ENCODE results near the gene RARB. TPM values are rescaled to one million over a fixed set of nuclear protein-coding genes. Genes with fewer than 3 reads are reported as not detected.

RARB gene
- total RNA-seq, 1 donor from 2014 or later, result not detected

GRCh38 chr3:25405335-25405734 is 22.7 kb upstream of the RARB start:
- TF ChIP-seq, protein P1, sequence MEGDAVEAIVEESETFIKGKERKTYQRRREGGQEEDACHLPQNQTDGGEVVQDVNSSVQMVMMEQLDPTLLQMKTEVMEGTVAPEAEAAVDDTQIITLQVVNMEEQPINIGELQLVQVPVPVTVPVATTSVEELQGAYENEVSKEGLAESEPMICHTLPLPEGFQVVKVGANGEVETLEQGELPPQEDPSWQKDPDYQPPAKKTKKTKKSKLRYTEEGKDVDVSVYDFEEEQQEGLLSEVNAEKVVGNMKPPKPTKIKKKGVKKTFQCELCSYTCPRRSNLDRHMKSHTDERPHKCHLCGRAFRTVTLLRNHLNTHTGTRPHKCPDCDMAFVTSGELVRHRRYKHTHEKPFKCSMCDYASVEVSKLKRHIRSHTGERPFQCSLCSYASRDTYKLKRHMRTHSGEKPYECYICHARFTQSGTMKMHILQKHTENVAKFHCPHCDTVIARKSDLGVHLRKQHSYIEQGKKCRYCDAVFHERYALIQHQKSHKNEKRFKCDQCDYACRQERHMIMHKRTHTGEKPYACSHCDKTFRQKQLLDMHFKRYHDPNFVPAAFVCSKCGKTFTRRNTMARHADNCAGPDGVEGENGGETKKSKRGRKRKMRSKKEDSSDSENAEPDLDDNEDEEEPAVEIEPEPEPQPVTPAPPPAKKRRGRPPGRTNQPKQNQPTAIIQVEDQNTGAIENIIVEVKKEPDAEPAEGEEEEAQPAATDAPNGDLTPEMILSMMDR (IDR thresholded peaks at IDR 0.05; ENCODE audit: unreplicated experiment), result no peak
- Mint-ChIP-seq H3K9me3 (ENCODE audit: unreplicated experiment) (no peaks in the 10 kb centered on the region), H3K27me3 (ENCODE audit: unreplicated experiment) (no peaks in the 10 kb centered on the region), H3K4me1 (ENCODE audit: unreplicated experiment) (no peaks in the 10 kb centered on the region), H3K27ac (ENCODE audit: unreplicated experiment) (no peak overlapping the region), H3K36me3 (ENCODE audit: low read depth, unreplicated experiment) (no peaks in the 10 kb centered on the region), H3K4me3 (ENCODE audit: unreplicated experiment) (no peak overlapping the region)
- DNase-seq (ENCODE audit: low spot score), result no peak

- DNase-seq (ENCODE audit: low spot score), result no peak
- TF ChIP-seq, protein P1 (IDR thresholded peaks at IDR 0.05; ENCODE audit: unreplicated experiment), result no peak
- H3K36me3 Mint-ChIP-seq (ENCODE audit: low read depth, unreplicated experiment), result no peaks in the 10 kb centered on the region
- no peak overlapping the region for H3K4me3 Mint-ChIP-seq (ENCODE audit: unreplicated experiment)
- no peaks in the 10 kb centered on the region for H3K27me3 Mint-ChIP-seq (ENCODE audit: unreplicated experiment)
- no peaks in the 10 kb centered on the region for H3K4me1 Mint-ChIP-seq (ENCODE audit: unreplicated experiment)
- H3K27ac Mint-ChIP-seq (ENCODE audit: unreplicated experiment), result no peak overlapping the region
- H3K9me3 Mint-ChIP-seq (ENCODE audit: unreplicated experiment), result no peaks in the 10 kb centered on the region
Measured at GRCh38 chr3:25410703-25411102, 17.4 kb upstream of the RARB start.

DNA sequence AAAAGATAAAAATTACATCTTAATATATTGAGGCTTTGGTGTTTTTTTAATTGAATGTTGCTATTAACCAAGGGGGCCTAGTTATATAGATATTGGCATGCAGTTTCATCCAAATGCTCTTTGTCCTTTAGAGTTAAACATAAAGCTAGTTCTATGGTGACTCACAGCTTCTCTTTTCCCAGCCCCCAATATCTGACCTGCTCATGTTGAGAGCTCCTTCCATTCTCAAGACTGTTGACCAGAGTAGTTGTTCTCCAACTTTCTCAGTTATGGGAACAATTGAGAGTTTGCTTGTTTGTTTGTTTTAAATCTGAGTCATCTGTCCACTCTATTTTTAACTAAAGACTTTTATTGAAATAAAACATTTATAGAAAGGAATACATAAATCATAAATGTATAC is 15.8 kb upstream of the RARB start:
- DNase-seq (ENCODE audit: low spot score), result no peak
- H3K4me1 Mint-ChIP-seq (ENCODE audit: unreplicated experiment), result no peaks in the 10 kb centered on the region
- H3K36me3 Mint-ChIP-seq (ENCODE audit: low read depth, unreplicated experiment), result no peaks in the 10 kb centered on the region
- no peaks in the 10 kb centered on the region for H3K9me3 Mint-ChIP-seq (ENCODE audit: unreplicated experiment)
- no peak overlapping the region for H3K4me3 Mint-ChIP-seq (ENCODE audit: unreplicated experiment)
- no peak overlapping the region for H3K27ac Mint-ChIP-seq (ENCODE audit: unreplicated experiment)
- H3K27me3 Mint-ChIP-seq (ENCODE audit: unreplicated experiment), result no peaks in the 10 kb centered on the region
- TF ChIP-seq, protein P1 (IDR thresholded peaks at IDR 0.05; ENCODE audit: unreplicated experiment), result no peak

GRCh38 chr3:25416176-25416575 is 11.9 kb upstream of the RARB start:
- Mint-ChIP-seq H3K4me3 (ENCODE audit: unreplicated experiment) (no peak overlapping the region), H3K36me3 (ENCODE audit: low read depth, unreplicated experiment) (no peaks in the 10 kb centered on the region), H3K4me1 (ENCODE audit: unreplicated experiment) (no peaks in the 10 kb centered on the region), H3K27me3 (ENCODE audit: unreplicated experiment) (no peaks in the 10 kb centered on the region), H3K27ac (ENCODE audit: unreplicated experiment) (no peak overlapping the region), H3K9me3 (ENCODE audit: unreplicated experiment) (no peaks in the 10 kb centered on the region)
- TF ChIP-seq, protein P1 (IDR thresholded peaks at IDR 0.05; ENCODE audit: unreplicated experiment), result no peak
- no peak for DNase-seq (ENCODE audit: low spot score)

DNA sequence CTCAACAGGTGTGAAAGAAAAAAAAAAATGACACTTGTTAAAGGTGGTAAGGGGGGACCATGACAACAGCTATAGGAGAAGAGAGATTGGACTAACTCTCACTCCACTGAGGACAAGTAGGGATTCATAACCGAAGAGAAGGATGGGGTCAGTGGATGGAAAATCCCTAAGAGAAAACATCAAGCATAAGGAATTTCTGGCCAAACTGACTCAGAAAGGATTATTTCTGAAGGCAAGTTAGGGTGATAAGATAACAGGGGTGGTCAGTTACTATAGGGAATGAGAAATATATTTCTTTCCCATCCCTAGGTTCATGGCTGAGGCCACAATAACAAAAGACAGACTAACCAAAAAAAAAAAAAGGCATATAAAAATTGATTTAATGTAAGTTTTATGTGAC is 9.5 kb upstream of the RARB start:
- no peak for DNase-seq (ENCODE audit: low spot score)
- H3K27me3 Mint-ChIP-seq (ENCODE audit: unreplicated experiment), result peaks cover 2% of the 10 kb centered on the region
- H3K4me3 Mint-ChIP-seq (ENCODE audit: unreplicated experiment), result no peak overlapping the region
- no peak overlapping the region for H3K27ac Mint-ChIP-seq (ENCODE audit: unreplicated experiment)
- TF ChIP-seq, protein P1 (IDR thresholded peaks at IDR 0.05; ENCODE audit: unreplicated experiment), result no peak
- no peaks in the 10 kb centered on the region for H3K9me3 Mint-ChIP-seq (ENCODE audit: unreplicated experiment)
- no peaks in the 10 kb centered on the region for H3K4me1 Mint-ChIP-seq (ENCODE audit: unreplicated experiment)
- no peaks in the 10 kb centered on the region for H3K36me3 Mint-ChIP-seq (ENCODE audit: low read depth, unreplicated experiment)

Measured in endothelial cell (in vitro differentiated cells).